ENCODE results near the gene PNLIPRP1. TPM values are rescaled to one million over a fixed set of nuclear protein-coding genes. Genes with fewer than 3 reads are reported as not detected.

The PNLIPRP1 gene
- total RNA-seq, 1 donor from 2014 or later, result not detected

DNA sequence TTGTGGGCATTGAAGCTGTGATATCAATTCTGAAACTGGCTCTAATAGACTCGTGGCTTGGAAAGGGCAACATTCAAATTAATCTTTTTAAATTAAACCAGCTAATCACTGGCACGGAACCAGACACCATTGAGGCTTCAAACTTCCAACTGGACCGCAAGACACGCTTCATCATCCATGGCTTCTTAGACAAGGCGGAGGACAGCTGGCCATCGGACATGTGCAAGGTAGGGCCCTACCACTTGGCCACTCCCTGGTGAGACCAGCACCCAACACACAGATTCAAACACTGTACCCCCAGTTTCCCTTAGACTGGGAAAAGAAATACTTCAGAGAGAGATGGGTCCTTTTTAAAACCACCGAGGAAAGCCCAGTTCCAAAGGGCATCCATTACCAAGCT, 35.1 kb downstream of the PNLIPRP1 start:
- H3K27me3 Mint-ChIP-seq, result peaks cover 41% of the 10 kb centered on the region

DNA sequence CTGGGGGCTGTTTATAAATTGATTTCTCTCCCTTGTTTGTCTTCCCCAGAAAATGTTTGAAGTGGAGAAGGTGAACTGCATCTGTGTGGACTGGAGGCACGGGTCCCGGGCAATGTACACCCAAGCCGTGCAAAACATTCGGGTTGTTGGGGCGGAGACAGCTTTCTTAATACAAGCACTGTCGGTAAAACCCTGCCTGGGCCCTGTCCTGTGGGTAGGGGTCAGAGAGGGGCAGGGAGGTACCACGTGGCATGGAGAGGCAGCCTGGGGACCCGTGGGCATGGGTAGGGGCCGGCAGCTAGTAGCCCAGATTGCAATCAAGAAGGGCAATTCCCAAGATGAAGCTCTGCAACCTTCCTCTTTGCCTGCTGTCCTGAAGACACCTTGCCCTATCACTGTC, 36.1 kb downstream of the PNLIPRP1 start:
- Mint-ChIP-seq H3K27ac (no peak overlapping the region), H3K4me1 (ENCODE audit: low read depth) (no peaks in the 10 kb centered on the region), H3K27me3 (peaks cover 41% of the 10 kb centered on the region), H3K4me3 (ENCODE audit: low read depth) (no peak overlapping the region), H3K9me3 (ENCODE audit: low read depth) (no peaks in the 10 kb centered on the region), H3K36me3 (ENCODE audit: insufficient read depth) (no peaks in the 10 kb centered on the region)
- TF ChIP-seq, protein P1, sequence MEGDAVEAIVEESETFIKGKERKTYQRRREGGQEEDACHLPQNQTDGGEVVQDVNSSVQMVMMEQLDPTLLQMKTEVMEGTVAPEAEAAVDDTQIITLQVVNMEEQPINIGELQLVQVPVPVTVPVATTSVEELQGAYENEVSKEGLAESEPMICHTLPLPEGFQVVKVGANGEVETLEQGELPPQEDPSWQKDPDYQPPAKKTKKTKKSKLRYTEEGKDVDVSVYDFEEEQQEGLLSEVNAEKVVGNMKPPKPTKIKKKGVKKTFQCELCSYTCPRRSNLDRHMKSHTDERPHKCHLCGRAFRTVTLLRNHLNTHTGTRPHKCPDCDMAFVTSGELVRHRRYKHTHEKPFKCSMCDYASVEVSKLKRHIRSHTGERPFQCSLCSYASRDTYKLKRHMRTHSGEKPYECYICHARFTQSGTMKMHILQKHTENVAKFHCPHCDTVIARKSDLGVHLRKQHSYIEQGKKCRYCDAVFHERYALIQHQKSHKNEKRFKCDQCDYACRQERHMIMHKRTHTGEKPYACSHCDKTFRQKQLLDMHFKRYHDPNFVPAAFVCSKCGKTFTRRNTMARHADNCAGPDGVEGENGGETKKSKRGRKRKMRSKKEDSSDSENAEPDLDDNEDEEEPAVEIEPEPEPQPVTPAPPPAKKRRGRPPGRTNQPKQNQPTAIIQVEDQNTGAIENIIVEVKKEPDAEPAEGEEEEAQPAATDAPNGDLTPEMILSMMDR (IDR thresholded peaks at IDR 0.05; ENCODE audit: unreplicated experiment), result no peak
- no peak for DNase-seq (ENCODE audit: low spot score, unreplicated experiment)

More for the DNA sequence above, 35.1 kb downstream of the PNLIPRP1 start:
- no peaks in the 10 kb centered on the region for H3K4me1 Mint-ChIP-seq (ENCODE audit: low read depth)
- H3K4me3 Mint-ChIP-seq (ENCODE audit: low read depth), result no peak overlapping the region
- no peaks in the 10 kb centered on the region for H3K36me3 Mint-ChIP-seq (ENCODE audit: insufficient read depth)
- DNase-seq (ENCODE audit: low spot score, unreplicated experiment), result no peak
- H3K27ac Mint-ChIP-seq, result no peak overlapping the region
- TF ChIP-seq, protein P1 (IDR thresholded peaks at IDR 0.05; ENCODE audit: unreplicated experiment), result no peak
- H3K9me3 Mint-ChIP-seq (ENCODE audit: low read depth), result no peaks in the 10 kb centered on the region

DNA sequence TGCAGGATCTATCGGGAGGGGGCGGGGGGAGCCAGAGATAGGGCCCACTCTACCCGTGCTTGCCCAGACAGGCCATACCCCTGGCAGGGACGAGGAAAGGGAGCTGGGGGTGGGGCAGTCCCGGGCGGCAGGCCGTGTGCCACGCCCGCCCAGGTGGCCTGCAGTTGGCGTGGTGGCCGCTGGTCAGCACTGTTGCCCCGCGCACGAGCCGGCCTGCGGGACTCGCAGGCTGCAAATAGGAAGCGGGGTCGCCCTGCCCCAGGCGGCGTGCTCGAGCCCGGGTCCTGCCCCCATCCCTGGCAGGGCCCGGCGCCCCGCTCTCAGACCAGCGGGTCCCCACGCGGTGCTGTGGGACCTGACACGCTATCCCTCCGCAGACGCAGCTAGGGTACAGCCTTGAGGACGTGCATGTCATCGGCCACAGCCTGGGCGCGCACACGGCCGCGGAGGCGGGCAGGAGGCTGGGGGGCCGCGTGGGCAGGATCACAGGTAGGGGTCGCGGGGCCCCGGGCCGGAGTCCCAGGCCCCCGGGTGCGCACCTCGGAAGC, 36.7 kb downstream of the PNLIPRP1 start:
- Mint-ChIP-seq H3K36me3 (ENCODE audit: insufficient read depth) (no peaks in the 10 kb centered on the region), H3K9me3 (ENCODE audit: low read depth) (no peaks in the 10 kb centered on the region), H3K27me3 (peaks cover 34% of the 10 kb centered on the region), H3K27ac (no peak overlapping the region), H3K4me1 (ENCODE audit: low read depth) (no peaks in the 10 kb centered on the region), H3K4me3 (ENCODE audit: low read depth) (peak overlapping the region; percentile 37)
- TF ChIP-seq, protein P1 (IDR thresholded peaks at IDR 0.05; ENCODE audit: unreplicated experiment), result peak; percentile 74
- peak; percentile 45 for DNase-seq (ENCODE audit: low spot score, unreplicated experiment)

DNA sequence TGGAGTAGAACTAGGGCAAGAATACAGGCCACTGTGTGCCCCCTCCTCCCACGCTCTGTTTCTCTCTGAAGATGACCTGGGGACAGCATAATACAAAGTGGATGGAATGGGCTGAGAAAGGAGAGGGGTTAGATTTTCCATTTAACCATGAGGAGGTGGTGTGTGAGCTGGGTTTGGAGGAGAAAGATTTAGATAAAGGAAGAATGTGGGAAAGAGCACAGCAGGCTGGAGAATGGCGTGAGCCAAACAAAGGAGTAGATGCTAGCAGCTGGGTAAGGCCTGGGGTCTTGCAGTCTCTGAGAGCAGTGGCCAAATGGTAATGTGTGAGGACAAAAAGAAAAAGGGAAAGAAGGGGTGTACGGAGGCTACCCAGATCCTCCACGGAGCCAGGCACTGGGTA, 38.6 kb downstream of the PNLIPRP1 start:
- no peaks in the 10 kb centered on the region for H3K4me1 Mint-ChIP-seq (ENCODE audit: low read depth)
- no peak overlapping the region for H3K4me3 Mint-ChIP-seq (ENCODE audit: low read depth)
- peaks cover 27% of the 10 kb centered on the region for H3K27me3 Mint-ChIP-seq
- no peak overlapping the region for H3K27ac Mint-ChIP-seq
- H3K36me3 Mint-ChIP-seq (ENCODE audit: insufficient read depth), result no peaks in the 10 kb centered on the region
- H3K9me3 Mint-ChIP-seq (ENCODE audit: low read depth), result no peaks in the 10 kb centered on the region
- TF ChIP-seq, protein P1 (IDR thresholded peaks at IDR 0.05; ENCODE audit: unreplicated experiment), result no peak
- DNase-seq (ENCODE audit: low spot score, unreplicated experiment), result no peak

DNA sequence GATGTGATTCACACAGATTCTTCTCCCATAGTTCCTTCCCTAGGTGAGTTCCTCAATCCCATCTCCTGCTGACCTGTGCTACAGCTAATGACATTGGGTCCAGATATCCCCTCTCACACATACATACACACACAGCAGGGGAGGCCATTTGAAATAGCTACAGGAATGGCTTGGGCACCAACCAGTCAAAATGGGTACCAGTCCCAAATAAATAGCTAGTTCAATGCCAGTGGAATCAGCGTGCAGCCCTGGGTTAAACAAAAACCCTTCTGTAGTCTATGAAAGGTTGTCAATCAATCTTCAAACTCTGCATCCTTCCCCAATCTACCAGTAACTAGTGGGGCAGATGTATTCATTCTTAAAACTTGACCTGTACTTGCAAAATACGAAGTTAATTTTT, 39.3 kb downstream of the PNLIPRP1 start:
- H3K27me3 Mint-ChIP-seq, result peaks cover 23% of the 10 kb centered on the region
- H3K36me3 Mint-ChIP-seq (ENCODE audit: insufficient read depth), result no peaks in the 10 kb centered on the region
- no peak overlapping the region for H3K27ac Mint-ChIP-seq
- no peak for DNase-seq (ENCODE audit: low spot score, unreplicated experiment)
- H3K4me3 Mint-ChIP-seq (ENCODE audit: low read depth), result no peak overlapping the region
- TF ChIP-seq, protein P1 (IDR thresholded peaks at IDR 0.05; ENCODE audit: unreplicated experiment), result no peak
- no peaks in the 10 kb centered on the region for H3K9me3 Mint-ChIP-seq (ENCODE audit: low read depth)
- no peaks in the 10 kb centered on the region for H3K4me1 Mint-ChIP-seq (ENCODE audit: low read depth)
